Keratinocyte (primary cell): ENCODE measurements around the gene SMYD3.

Experiments used
- CTCF ChIP-seq, 3 experiments: IDR thresholded peaks in 1 of 3; conservative IDR thresholded peaks in 1 of 3; optimal IDR thresholded peaks in 1 of 3; 2 replicates in 2 of 3; 3 replicates in 1 of 3; pipeline versions ENCODE3 to v1.5.1; 2011; ENCODE audit warnings: low read length in 3 of 3, mild to moderate bottlenecking in 3 of 3, moderate library complexity in 2 of 3, control low read depth in 1 of 3, inconsistent platforms in 1 of 3; ENCODE audit not compliant: insufficient read depth in 2 of 3; ENCODE audit errors: extremely low read depth in 1 of 3
- EZH2 ChIP-seq: IDR thresholded peaks from one replicate; pipeline ENCODE4 v1.6.1; 2012; ENCODE audit warnings: inconsistent platforms, mild to moderate bottlenecking, low read length, moderate library complexity

DNA sequence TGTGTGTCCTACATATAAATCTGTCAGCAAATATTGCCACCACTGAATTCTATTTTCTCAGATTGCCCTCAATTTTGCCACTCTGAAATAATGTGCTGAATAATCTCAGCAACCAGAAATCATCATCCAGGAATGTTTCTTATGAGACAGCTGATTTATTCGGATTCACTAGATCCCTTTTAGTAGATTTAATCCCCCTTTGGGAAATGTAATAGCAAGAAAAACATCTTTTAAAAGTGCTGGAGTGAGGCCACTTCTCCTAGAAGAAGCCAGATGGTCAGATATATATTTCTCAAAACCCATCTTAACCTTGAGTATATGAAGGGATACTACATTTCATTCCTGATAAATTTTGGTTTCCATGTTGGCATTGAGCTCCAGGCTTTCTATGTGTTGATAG lies 327.7 kb downstream of the SMYD3 start:
- TF ChIP-seq CTCF (optimal IDR thresholded peaks at IDR 0.05 in 1 of 3, IDR thresholded peaks at IDR 0.05 in 1 of 3, conservative IDR thresholded peaks at IDR 0.05 in 1 of 3; ENCODE audit: extremely low read depth in 1 of 3, insufficient read depth in 2 of 3, low read length in 3 of 3) (no peak), EZH2 (no peak)
